ENCODE data around the gene STARD7.
"Not testable (repeated sequence)": the region's sequence is repeated elsewhere in the genome, so short reads cannot be mapped to it uniquely, and the experiment has no call there.

Gene STARD7

DNA sequence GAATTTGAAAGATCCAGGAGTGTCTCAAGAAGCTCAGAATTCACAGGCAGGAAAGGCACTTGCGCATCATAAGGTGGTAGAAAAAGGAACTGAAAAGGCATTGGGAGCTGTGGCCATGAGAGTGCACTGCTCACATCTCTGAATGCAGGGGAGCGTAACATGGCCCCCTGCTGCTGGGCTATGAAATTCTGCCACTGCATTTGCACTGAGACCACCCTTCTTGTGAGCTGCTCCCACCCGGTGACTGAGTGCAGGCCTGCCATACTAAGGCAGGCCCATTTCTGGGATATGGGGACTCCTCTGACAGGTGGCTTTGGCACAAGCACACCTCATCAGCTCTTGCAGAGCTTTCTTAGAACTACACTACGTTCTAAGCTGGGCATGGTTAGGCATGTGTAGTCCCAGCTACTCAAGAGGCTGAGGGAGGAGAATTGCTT is 25.3 kb upstream of the STARD7 start:
- DNase-seq = no peak

DNA sequence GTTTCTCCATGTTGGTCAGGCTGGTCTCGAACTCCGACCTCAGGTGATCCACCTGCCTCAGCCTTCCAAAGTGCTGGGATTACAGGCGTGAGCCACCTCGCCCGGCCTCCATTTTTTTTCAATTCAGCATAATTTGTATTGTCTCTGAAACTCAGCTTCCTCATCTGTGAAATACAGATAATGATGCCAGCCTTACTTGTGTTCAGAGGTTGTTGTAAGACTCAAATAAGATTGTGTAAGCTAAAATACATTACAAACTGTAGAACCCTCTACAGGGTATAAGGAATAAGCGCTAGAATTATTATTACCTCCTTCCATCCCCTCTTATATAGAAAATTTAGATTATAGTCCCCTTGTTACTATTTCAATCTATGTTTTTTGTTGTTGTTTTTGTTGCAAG is 24.8 kb upstream of the STARD7 start:
- no peak for DNase-seq

- no peak for DNase-seq
Observed at GRCh38 chr2:96231316-96231715, 22.7 kb upstream of the STARD7 start.

DNA sequence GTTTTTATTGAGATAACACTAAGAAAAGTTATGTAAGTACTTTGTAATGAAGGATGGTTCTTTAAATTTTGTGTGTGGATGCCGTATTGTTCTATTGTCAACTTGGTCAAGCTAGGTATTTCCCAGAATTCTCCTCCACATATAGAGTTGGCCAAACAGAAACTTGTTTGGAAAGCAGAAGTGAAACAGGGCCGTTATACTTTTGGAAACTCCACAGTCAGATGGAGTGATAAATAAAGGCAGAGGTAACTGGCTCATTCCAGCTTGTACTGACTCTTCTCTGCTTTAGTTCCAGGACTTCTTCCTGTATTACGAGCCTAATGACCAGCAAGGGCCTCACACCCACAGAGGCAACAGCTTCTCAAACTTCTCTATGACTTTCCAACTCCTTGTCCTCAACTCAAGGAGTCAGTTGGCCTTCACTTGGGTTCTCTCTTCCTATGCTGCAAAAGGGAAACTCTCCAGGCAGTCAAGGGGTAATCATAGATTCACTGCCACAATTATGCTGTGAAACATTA is 16.4 kb upstream of the STARD7 start:
- no peak for DNase-seq

DNA sequence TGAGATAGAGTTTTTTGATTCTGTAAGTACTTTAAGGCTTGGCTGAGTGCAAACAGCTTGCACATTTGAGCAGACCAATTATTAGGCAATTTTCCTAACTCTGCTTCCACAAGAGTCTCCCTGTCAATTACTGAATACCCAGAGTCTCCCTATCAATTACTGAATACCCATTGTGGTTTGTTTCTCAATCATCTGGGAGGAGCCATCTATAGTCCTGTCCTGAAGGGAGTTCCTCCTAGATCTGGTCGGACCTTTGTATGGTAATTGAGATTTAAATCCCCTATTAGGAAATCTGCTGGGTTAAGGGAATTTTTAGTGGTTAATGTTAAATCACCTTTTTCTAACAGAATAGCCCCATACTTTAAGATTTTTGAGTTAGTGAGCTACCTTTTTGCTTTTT is 12.5 kb upstream of the STARD7 start:
- DNase-seq = not testable (repeated sequence)

GRCh38 chr2:96219959-96220358 is 11.3 kb upstream of the STARD7 start:
- not testable (repeated sequence) for DNase-seq

- no peak for DNase-seq
Observed at GRCh38 chr2:96218508-96219131, 10.0 kb upstream of the STARD7 start.

DNA sequence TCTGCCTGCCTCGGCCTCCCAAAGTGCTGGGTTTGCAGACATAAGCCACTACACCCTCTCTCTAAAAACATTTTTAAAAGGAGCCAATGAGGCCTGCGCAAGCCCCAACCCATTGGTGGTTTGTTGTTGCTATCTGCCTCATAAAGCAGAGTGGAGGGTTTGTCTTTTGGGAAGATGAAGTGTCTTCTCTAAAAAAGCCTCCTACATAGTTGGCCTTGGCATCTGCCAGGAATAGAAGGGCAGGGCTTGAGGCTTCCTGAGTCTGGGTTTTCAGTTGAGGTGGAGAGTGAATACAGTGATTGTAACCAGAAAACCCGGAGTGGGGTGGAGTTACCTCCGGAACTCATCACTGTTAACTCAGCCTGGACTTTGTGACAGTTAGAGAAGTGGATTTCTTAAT is 5.9 kb upstream of the STARD7 start:
- DNase-seq = no peak

DNA sequence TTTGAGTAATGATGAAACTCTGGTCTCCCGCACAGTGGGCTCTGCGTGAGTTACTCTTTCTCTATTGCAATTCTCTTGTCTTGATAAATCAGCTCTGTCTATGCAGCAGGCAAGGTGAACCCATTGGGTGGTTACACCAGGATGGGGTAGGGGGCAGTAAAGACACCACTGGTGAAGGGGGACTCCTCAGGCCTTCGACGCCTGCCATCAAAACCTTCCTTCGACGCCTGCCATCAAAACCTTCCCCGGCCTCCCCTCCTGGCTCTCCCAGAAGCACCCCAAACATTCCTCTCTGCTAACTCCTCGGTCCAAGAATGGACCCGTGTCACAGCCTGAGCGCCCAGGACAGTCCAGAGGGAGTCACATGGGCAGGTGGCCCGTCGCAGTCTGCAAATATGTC is 4.8 kb upstream of the STARD7 start:
- no peak for DNase-seq

DNA sequence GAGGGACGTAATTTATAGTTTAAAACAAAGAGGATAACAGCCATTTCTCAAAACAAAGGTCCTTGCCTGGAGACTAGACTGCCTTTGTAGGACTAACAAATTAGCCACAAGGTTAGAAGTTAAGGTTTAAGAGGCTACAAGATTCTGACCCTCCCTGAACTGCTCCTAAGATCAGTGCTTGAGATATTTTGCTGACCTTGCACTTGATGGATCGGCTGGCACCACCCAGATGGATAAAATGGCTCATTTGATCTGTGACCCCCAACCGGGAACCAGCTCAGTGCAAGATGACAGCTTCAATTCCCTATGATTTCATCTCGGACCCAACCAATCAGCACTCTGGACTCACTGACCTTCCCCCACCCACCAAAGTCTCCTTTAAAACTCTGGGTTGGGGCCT is 3.7 kb upstream of the STARD7 start:
- DNase-seq = no peak

GRCh38 chr2:96209729-96210085 is 1.1 kb upstream of the STARD7 start:
- DNase-seq = no peak

DNA sequence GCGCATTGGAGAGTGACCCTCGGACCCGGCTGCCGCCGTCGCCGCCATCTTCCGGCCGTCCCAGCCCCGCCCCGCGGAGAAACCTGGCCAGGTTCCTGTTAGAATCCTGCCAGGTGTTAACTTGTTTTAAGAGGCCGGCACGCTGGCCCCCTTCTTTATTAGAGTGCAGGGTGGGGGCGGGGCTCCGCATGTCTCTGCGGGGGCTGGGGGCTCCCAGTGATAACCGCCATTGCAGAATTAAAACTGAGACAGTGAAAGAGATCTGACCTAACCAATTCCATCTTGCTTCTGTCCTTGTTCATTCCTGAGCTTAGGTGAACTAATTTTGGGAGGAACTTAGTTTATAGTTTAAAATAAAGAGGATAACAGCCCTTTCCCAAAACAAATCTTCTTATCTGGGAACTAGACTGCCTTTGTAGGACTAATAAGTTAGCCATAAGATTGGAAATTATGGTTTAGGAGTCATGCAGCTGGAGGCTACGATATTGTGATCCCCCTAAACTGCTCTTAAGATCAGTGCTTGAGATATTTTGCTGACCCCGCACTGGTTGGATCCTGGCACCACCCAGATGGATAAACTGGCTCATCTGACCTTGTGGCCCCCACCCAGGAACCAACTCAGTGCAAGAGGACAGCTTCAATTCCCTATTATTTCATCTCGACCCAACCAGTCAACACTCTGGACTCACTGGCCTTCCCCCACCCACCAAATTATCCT is 543 bp upstream of the STARD7 start:
- DNase-seq = peak; percentile 16

- no peak for DNase-seq
Observed at GRCh38 chr2:96207774-96208142, 869 bp downstream of the STARD7 start.

DNA sequence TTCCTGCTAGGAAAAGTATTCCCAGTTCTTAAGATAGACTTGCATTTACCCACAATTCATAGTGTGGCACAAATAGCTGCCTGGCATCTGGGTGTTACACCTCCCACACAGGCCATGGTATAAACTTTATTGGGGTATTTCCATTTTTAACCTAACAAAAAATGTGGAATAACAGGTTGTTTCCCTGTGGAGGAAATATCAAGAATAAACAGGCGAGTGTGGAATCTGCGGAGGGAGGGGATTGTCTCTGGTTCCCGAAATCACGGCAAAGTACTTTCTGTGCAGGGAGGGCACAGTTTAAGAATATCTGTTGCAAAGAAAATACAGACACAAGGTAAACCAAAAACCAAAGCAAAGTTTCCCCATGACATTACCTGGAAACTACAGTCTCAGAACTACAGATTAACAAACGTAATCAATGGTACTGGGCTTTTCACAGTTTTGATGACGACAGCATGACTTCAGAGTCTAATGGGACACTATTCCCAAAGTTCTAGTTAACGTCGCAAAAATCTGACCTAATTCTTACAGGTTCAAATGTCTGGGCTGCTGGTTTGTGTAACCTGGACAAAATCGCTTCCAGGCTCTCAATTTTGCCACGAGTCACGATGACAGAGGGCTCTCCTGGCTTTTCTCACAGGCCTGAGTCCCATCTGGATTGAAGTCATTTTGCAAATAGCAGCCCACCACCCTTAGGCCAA is 1.4 kb downstream of the STARD7 start:
- no peak for DNase-seq

DNA sequence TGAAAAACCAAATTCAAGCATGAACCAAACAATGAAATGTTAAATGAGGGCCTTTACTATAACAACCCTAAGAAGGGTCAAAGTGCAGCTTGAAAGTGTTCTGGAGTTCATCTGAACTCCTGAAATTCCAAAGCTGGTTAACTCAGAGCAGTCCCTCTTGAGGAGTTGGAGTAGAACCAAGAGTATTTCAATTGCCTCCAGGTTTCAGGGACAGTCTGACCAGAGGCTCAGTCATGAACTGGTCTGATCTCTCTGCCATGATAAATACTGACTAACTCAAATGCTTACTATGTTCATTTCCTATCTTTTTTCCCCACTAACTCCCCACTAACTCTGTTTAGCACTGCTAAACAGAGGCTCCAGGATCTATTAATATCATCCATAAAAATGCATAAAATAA is 2.7 kb downstream of the STARD7 start:
- DNase-seq = no peak

DNA sequence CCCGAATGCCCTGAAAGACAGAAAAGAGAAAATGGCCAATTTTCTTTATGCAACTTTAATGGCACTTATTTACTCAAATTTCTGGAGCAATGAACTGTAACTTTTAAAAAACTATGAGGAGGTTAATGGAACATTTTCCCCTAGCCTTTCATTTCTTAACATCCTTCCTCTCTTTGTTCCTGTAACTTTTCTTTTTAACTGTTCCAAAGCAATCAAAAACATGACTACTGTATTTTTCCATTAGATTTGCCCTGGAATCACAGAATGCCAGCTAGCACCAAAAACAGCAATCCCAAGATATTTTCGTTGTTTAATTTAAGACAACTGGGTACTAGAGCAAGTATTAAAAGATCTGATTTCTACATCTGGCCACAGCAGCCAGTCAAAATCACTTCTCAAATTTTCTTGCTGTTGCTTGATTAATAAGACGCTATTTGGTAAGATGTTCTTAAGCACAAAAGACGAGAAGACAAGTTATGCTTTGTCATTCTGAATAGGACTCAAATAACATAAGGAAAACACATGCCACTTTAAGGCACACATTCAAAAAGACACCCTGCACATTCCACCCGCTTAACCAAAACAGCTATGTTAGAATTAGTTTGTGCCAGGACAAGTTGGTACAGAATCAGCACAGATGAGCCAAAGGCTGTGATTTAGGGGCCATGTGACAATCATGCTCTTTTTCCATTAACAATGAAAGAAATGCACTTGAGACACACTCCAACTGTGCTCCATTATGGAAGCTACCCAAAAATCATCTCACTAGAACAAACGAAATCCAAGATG is 3.6 kb downstream of the STARD7 start:
- DNase-seq = peak; percentile 6

- no peak for DNase-seq
Observed at GRCh38 chr2:96203130-96204028, 5.2 kb downstream of the STARD7 start.

DNA sequence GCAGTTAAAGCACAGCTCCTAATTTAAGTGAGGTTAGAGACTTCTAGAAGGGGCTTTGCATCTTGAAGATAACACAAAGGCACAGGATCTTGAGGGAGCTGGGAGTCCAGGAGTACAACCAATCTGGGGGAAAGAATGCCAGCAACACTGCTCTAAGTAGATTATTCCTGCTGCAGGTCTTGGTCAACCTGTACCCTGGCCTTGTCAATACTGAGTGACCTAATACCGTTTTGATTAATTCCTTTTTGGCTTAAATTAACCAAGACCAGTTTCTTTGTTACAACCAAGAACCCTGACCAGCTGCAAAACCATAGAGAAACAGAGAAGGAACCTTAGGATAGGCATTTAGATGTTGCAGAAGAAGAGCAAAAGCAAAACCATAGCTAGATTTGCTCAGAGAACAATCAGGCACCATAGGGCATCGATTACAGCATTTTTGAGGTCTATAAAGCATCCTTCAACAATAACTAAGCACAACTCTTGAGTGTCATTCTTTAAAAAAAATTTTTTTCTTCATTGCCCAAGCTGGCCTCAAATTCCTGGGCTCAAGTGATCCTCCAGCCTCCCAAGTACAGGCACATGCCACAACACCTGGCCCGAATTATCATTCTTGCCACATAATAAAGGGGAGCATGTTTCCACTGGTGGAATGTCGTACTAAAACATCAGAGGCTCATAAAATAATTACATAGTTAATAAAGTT is 6.3 kb downstream of the STARD7 start:
- DNase-seq = no peak

- no peak for DNase-seq
Observed at GRCh38 chr2:96201338-96201737, 7.3 kb downstream of the STARD7 start.

- no peak for DNase-seq
Observed at GRCh38 chr2:96198921-96199320, 9.7 kb downstream of the STARD7 start.

DNA sequence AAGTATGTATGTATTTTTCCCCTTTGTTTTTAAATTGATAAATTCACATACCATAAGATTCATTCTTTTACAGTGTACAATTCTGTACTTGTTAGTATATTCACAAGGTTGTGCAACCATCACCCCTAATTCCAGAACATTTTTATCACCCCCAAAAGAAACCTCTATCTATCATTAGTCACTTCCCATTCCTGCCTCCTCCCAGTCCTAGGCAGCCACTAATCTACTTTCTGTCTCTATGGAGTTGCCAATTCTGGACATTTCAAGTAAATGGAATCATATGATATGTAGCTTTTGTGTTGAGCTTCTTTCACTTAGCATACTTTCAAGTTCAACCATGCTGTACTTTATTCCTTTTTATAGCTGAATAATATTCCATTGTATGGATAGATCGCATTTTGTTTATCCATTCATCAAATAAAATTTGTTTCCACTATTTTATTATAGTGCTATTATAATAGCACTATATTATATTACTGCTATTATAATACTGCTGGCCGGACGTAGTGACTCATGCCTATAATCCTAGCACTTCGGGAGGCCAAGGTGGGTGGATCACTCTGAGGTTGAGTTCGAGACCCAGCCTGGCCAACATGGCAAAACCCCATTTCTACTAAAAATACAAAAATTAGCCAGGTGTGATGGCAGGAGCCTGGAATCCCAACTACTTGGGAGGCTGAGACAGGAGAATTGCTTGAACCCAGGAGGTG is 10.9 kb downstream of the STARD7 start:
- no peak for DNase-seq

All from NCI-H1092 treated with DMSO at 0.1 percent for 48 hours (cell line).